K562 (cell line): Measurements from ENCODE around the gene MAP2K7. TPM values are rescaled to one million over a fixed set of nuclear protein-coding genes. Genes with fewer than 3 reads are reported as not detected.

ENCODE experiments used
- ATF1 ChIP-seq, 2 experiments: fragments of 450-650 bp in 1 of 2; IDR thresholded peaks; 2 replicates each; pipeline ENCODE4 v1.6.1; 2016; ENCODE audit warnings: missing compliant biosample characterization in 1 of 2, missing genetic modification characterization in 1 of 2
- BACH1 ChIP-seq: fragments of 200-800 bp; sonication (Bioruptor generic); IDR thresholded peaks from 2 replicates; pipeline ENCODE4 v1.6.1; 2016; ENCODE audit warnings: missing genetic modification characterization, missing compliant biosample characterization
- BRCA1 ChIP-seq, 2 experiments: fragments of 450-650 bp in 1 of 2; sonication (generic) in 1 of 2; formaldehyde crosslinking in 1 of 2; IDR thresholded peaks; 2 replicates each; pipeline versions ENCODE4 v1.5.0 to v1.6.1; 2017 to 2020; ENCODE audit warnings: mild to moderate bottlenecking in 1 of 2, missing genetic modification reagents in 1 of 2
- CHD4 ChIP-seq: fragments of 200-600 bp; sonication (generic); IDR thresholded peaks from 3 replicates; pipeline ENCODE4 v1.6.1; 2012; ENCODE audit warnings: low read depth, mild to moderate bottlenecking, mixed read lengths, low read length, inconsistent platforms; ENCODE audit not compliant: insufficient read depth, insufficient replicate concordance, poor library complexity, severe bottlenecking
- CSDE1 ChIP-seq, 2 experiments: fragments of 450-650 bp; IDR thresholded peaks; 2 replicates each; pipeline ENCODE4 v1.6.1; 2016; ENCODE audit warnings: mild to moderate bottlenecking in 1 of 2
- ETV5 ChIP-seq: sonication (generic); formaldehyde crosslinking; IDR thresholded peaks from 2 replicates; pipeline ENCODE4 v1.4.0; 2020; ENCODE audit warnings: low read depth, mild to moderate bottlenecking, missing genetic modification reagents
- FOXK2 ChIP-seq, 2 experiments: fragments of 450-650 bp; IDR thresholded peaks in 1 of 2; conservative IDR thresholded peaks in 1 of 2; 2 replicates each; pipeline ENCODE4 v1.6.1; 2016; ENCODE audit warnings: low read depth in 2 of 2, mild to moderate bottlenecking in 1 of 2
- GTF2E2 ChIP-seq: fragments of 200-800 bp; sonication (Bioruptor generic); IDR thresholded peaks from 2 replicates; pipeline ENCODE4 v1.6.1; 2016; ENCODE audit warnings: missing genetic modification characterization, missing compliant biosample characterization
- HDAC6 ChIP-seq: IDR thresholded peaks from 2 replicates; pipeline ENCODE4 v1.6.1; 2012; ENCODE audit warnings: low read depth, mild to moderate bottlenecking, control low read depth, inconsistent platforms, low read length, moderate library complexity
- HSF4 ChIP-seq: fragments of 250-450 bp; sonication (Bioruptor Pico); IDR thresholded peaks from 2 replicates; pipeline ENCODE4 v2.1.2; 2022; ENCODE audit warnings: mild to moderate bottlenecking, moderate library complexity, borderline replicate concordance
- JUNB ChIP-seq: fragments of 450-650 bp; formaldehyde crosslinking; conservative IDR thresholded peaks from 2 replicates; pipeline ENCODE4 v1.4.0; 2020; ENCODE audit warnings: mild to moderate bottlenecking
- STAT5B ChIP-seq: fragments of 250-450 bp; sonication (Bioruptor Pico); IDR thresholded peaks from 2 replicates; pipeline ENCODE4 v1.8.0; 2021; ENCODE audit warnings: mild to moderate bottlenecking, inconsistent platforms
- ZNF12 ChIP-seq: sonication (generic); formaldehyde crosslinking; IDR thresholded peaks from 2 replicates; pipeline ENCODE4 v1.4.0; 2020; ENCODE audit warnings: mild to moderate bottlenecking, missing genetic modification reagents
- ZNF263 ChIP-seq: sonication (generic); formaldehyde crosslinking; IDR thresholded peaks from 2 replicates; pipeline ENCODE4 v1.8.0; 2022; ENCODE audit warnings: mild to moderate bottlenecking, missing genetic modification reagents, borderline replicate concordance
- ZNF444 ChIP-seq: fragments of 250-450 bp; sonication (Bioruptor Pico); IDR thresholded peaks from 2 replicates; pipeline ENCODE4 v1.4.0; 2020; ENCODE audit warnings: mild to moderate bottlenecking, moderate library complexity
- polyA plus RNA-seq, 8 experiments: library from polyadenylated mRNA; depleted of rRNA in 4 of 8; stranded (reverse) in 5 of 8; unstranded in 3 of 8; fragments of >200 nt; fragmentation: Nextera tagmentation in 2 of 8; fragmentation: Illumina TruSeq in 1 of 8; extraction: Ambion mirVana in 2 of 8; extraction: Trizol in 1 of 8; gene quantifications; 2 replicates each; pipeline versions ENCODE4 v1.2.1 to v1.2.3, GENCODE V29; 2011 to 2014; ENCODE audit warnings: inconsistent platforms in 1 of 8, missing spikeins in 1 of 8
- total RNA-seq, 7 experiments: library from RNA; depleted of rRNA in 6 of 7; stranded (reverse); fragments of >200 nt in 6 of 7; fragmentation: Illumina TruSeq in 2 of 7; extraction: Trizol in 2 of 7; gene quantifications; 2 replicates each; pipeline versions ENCODE4 v1.2.1 to v1.2.3, GENCODE V29; 2011 to 2021; ENCODE audit warnings: low replicate concordance in 1 of 7
- TF ChIP-seq, protein P1 (sequence below): IDR thresholded peaks from 2 replicates; pipeline ENCODE4 v1.6.1; 2016; ENCODE audit warnings: missing genetic modification characterization, missing compliant biosample characterization
- TF ChIP-seq, protein P2 (sequence below), 2 experiments: fragments of 450-650 bp in 1 of 2; IDR thresholded peaks; 2 replicates each; pipeline ENCODE4 v1.6.1; 2011 to 2017; ENCODE audit warnings: low read depth in 2 of 2, antibody characterized with exemption in 1 of 2, borderline replicate concordance in 1 of 2, low read length in 1 of 2, mild to moderate bottlenecking in 1 of 2, mixed read lengths in 1 of 2; ENCODE audit not compliant: control insufficient read depth in 1 of 2
- TF ChIP-seq, protein P3 (sequence below): fragments of 250-450 bp; sonication (Bioruptor Pico); IDR thresholded peaks from 2 replicates; pipeline ENCODE4 v1.9.0; 2021; ENCODE audit warnings: mild to moderate bottlenecking, inconsistent platforms
- TF ChIP-seq, protein P4 (sequence below): sonication (generic); formaldehyde crosslinking; IDR thresholded peaks from 2 replicates; pipeline ENCODE4 v1.8.0; 2023; ENCODE audit warnings: mild to moderate bottlenecking, missing genetic modification reagents

The MAP2K7 gene
- total and polyA plus RNA-seq, 9 of the 15 experiments (the other 6 are each of a cell fraction or from before 2014, with no cell fraction given), result 0.51 to 45.8 (median 14.1) TPM

DNA sequence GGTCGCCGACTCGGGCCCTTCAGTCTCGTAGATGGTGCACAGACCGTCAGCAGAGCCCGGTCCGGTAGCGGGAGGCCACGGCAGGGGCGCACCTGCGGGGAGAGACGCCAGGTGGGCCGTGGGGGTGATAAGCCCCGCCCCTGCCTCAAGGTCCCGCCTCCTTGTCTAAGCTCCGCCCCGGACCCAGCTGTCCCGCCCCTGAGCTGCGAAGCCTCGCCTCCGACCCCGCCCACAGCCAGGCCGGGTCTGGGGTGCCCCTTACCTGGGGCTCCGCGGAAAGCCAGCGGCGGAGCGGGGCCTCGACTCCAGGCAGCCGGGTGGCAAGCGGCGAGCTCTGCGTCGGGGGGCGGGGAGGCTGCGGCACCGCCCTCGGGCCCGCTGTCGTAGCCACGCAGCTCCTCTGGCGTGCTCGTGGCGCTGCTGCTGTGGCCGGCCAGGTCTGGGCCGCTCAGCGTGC lies 34.2 kb upstream of the MAP2K7 start (continued):
- TF ChIP-seq GTF2E2 (no peak), ZNF12 (CRISPR knock-in tag) (peak; percentile 4; the same call in 1 of the 2 replicates), BRCA1 (IDR thresholded peaks at IDR 0.05) (no peak), BRCA1 (CRISPR knock-in tag; IDR thresholded peaks at IDR 0.05) (no peak), ATF1 (CRISPR knock-in tag; IDR thresholded peaks at IDR 0.05) (no peak), ATF1 (tag; IDR thresholded peaks at IDR 0.05) (peak; percentile 60), ZNF263 (CRISPR knock-in tag) (no peak), FOXK2 (conservative IDR thresholded peaks at IDR 0.05 in 1 of 2, IDR thresholded peaks at IDR 0.05 in 1 of 2; ENCODE audit: low read depth in 2 of 2) (no peak), CSDE1 (IDR thresholded peaks at IDR 0.05) (no peak), CHD4 (no peak), ZNF444 (CRISPR knock-in tag) (no peak), STAT5B (CRISPR knock-in tag) (no peak), BACH1 (tag) (no peak), ETV5 (CRISPR knock-in tag) (no peak), HDAC6 (no peak), HSF4 (CRISPR knock-in tag) (no peak), JUNB (CRISPR knock-in tag) (no peak)
- TF ChIP-seq, protein P1, sequence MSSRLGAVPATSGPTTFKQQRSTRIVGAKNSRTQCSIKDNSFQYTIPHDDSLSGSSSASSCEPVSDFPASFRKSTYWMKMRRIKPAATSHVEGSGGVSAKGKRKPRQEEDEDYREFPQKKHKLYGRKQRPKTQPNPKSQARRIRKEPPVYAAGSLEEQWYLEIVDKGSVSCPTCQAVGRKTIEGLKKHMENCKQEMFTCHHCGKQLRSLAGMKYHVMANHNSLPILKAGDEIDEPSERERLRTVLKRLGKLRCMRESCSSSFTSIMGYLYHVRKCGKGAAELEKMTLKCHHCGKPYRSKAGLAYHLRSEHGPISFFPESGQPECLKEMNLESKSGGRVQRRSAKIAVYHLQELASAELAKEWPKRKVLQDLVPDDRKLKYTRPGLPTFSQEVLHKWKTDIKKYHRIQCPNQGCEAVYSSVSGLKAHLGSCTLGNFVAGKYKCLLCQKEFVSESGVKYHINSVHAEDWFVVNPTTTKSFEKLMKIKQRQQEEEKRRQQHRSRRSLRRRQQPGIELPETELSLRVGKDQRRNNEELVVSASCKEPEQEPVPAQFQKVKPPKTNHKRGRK (tag), result no peak
- TF ChIP-seq, protein P2, sequence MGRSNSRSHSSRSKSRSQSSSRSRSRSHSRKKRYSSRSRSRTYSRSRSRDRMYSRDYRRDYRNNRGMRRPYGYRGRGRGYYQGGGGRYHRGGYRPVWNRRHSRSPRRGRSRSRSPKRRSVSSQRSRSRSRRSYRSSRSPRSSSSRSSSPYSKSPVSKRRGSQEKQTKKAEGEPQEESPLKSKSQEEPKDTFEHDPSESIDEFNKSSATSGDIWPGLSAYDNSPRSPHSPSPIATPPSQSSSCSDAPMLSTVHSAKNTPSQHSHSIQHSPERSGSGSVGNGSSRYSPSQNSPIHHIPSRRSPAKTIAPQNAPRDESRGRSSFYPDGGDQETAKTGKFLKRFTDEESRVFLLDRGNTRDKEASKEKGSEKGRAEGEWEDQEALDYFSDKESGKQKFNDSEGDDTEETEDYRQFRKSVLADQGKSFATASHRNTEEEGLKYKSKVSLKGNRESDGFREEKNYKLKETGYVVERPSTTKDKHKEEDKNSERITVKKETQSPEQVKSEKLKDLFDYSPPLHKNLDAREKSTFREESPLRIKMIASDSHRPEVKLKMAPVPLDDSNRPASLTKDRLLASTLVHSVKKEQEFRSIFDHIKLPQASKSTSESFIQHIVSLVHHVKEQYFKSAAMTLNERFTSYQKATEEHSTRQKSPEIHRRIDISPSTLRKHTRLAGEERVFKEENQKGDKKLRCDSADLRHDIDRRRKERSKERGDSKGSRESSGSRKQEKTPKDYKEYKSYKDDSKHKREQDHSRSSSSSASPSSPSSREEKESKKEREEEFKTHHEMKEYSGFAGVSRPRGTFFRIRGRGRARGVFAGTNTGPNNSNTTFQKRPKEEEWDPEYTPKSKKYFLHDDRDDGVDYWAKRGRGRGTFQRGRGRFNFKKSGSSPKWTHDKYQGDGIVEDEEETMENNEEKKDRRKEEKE (IDR thresholded peaks at IDR 0.05; ENCODE audit: borderline replicate concordance in 1 of 2, control insufficient read depth in 1 of 2, low read depth in 2 of 2, low read length in 1 of 2), result no peak
- TF ChIP-seq, protein P3, sequence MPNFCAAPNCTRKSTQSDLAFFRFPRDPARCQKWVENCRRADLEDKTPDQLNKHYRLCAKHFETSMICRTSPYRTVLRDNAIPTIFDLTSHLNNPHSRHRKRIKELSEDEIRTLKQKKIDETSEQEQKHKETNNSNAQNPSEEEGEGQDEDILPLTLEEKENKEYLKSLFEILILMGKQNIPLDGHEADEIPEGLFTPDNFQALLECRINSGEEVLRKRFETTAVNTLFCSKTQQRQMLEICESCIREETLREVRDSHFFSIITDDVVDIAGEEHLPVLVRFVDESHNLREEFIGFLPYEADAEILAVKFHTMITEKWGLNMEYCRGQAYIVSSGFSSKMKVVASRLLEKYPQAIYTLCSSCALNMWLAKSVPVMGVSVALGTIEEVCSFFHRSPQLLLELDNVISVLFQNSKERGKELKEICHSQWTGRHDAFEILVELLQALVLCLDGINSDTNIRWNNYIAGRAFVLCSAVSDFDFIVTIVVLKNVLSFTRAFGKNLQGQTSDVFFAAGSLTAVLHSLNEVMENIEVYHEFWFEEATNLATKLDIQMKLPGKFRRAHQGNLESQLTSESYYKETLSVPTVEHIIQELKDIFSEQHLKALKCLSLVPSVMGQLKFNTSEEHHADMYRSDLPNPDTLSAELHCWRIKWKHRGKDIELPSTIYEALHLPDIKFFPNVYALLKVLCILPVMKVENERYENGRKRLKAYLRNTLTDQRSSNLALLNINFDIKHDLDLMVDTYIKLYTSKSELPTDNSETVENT, result no peak
- TF ChIP-seq, protein P4, sequence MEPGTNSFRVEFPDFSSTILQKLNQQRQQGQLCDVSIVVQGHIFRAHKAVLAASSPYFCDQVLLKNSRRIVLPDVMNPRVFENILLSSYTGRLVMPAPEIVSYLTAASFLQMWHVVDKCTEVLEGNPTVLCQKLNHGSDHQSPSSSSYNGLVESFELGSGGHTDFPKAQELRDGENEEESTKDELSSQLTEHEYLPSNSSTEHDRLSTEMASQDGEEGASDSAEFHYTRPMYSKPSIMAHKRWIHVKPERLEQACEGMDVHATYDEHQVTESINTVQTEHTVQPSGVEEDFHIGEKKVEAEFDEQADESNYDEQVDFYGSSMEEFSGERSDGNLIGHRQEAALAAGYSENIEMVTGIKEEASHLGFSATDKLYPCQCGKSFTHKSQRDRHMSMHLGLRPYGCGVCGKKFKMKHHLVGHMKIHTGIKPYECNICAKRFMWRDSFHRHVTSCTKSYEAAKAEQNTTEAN (CRISPR knock-in tag), result no peak
